Subcutaneous adipose tissue (tissue), 4 donors: ENCODE measurements around the gene SLC33A1. TPM values are rescaled to one million over a fixed set of nuclear protein-coding genes. Genes with fewer than 3 reads are reported as not detected.

Experiments
- total RNA-seq, 4 donors: library from RNA; depleted of rRNA; stranded (reverse); fragments of >200 nt; gene quantifications; one replicate each; pipeline ENCODE4 v1.1.0, GENCODE V29; 2016
- TF ChIP-seq, protein P1 (sequence below): fragments of 450-650 bp; IDR thresholded peaks from one replicate; pipeline ENCODE4 v1.5.1; 2016; ENCODE audit warnings: low read depth, mild to moderate bottlenecking, control low read depth, antibody characterized with exemption, moderate library complexity

Gene SLC33A1
- total RNA-seq, 4 donors from 2014 or later: 17.0 to 33.4 (median 23.8) TPM

DNA sequence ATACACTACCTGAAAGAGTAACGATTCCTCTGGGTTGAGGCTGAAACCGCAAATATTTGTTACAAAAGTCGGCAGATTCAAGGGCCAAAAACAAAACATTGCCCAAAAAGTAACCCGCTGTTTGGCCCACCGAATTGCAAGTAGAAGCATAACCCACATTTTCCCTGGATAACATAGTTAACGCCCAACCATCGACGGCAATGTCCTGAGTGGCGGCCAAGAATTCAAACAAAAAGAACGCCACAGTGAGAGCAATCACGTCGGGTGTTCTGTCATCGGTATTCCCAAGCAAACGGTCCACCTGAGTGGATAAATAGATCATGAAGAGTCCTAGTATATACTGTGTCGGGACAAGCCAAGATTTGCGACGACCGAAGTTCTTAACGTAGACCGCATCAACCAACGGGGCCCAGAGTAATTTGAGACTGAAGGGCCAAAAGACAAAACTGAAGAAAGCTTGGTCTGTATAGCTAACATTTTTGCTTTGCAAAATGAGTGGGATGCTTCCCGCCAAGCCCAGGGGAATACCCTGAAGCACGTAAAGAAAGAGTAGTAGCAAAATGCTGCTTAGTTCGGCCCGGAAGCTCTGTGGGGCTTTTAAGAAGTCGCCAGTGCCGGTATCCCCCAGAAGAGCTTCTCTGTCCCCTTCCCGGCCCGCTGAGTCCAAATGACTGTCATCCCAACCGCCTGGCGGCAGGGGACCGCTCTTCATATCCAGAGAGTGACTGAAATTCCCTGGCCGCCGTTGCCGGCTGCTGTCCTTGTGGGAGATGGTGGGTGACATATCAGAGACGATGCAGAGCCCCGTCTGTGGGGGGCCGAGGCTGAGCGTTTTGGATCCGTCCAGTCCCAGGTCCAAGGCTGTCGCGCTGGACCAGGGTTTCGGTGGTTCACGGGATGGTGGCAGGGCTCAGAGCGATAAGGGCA lies 750 bp downstream of the SLC33A1 start:
- TF ChIP-seq, protein P1, sequence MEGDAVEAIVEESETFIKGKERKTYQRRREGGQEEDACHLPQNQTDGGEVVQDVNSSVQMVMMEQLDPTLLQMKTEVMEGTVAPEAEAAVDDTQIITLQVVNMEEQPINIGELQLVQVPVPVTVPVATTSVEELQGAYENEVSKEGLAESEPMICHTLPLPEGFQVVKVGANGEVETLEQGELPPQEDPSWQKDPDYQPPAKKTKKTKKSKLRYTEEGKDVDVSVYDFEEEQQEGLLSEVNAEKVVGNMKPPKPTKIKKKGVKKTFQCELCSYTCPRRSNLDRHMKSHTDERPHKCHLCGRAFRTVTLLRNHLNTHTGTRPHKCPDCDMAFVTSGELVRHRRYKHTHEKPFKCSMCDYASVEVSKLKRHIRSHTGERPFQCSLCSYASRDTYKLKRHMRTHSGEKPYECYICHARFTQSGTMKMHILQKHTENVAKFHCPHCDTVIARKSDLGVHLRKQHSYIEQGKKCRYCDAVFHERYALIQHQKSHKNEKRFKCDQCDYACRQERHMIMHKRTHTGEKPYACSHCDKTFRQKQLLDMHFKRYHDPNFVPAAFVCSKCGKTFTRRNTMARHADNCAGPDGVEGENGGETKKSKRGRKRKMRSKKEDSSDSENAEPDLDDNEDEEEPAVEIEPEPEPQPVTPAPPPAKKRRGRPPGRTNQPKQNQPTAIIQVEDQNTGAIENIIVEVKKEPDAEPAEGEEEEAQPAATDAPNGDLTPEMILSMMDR: no peak

DNA sequence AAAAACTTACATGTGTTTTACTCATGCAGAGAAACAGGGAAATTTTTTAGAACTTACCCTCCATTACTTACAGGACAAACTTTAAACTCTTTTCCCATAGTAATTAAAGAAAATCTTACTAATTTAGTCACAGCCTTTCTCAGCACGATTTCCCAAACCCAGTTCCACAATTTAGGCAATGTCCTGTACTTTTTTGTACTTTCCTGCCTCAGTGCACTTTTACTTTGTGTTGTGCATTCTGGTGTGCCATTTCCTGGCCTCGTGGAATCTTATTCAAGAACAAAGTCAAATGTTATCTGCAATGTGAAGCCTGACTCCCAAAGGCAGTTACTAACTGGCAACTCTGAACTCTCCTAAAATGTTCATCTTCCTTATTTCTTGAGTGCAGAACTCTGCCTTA lies 1.9 kb downstream of the SLC33A1 start:
- TF ChIP-seq, protein P1: no peak

GRCh38 chr3:155847993-155848392 lies 6.2 kb downstream of the SLC33A1 start:
- TF ChIP-seq, protein P1: no peak

DNA sequence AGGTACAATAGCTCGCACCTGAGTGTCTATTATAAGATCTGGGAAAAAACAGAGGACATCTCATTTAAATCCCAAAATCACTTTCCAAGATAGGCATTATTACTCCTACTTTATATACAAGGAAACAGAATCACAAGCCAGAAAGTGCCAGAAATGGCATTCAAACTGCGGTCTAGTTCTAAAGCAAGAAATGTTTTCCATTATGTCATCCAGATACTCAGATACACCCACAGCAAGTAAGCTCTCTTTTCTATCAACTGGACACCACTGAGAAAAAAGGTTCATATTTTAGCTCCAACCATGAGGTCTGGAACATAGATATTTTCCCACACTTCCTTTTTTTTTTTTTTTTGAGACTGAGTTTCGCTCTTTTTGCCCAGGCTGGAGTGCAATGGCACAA lies 8.1 kb downstream of the SLC33A1 start:
- TF ChIP-seq, protein P1: no peak

DNA sequence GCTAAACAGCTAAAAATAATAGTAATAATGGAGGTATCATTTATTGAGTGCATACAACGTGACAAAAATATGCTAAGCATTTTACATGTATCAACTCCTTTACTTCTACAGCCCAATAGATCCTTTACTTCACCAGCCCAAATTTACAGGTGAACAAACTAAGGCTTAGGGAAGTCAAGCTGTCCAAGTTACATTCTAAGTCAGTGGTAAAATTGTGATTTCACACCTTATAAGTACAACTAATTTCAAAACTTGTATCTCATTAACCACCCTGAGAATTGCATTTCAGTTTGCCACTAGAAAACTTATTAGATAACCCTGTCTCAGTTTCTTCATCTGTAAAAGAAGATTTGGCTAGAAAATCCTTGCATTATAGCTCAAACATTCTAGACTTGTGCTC lies 10.7 kb downstream of the SLC33A1 start:
- TF ChIP-seq, protein P1: no peak

DNA sequence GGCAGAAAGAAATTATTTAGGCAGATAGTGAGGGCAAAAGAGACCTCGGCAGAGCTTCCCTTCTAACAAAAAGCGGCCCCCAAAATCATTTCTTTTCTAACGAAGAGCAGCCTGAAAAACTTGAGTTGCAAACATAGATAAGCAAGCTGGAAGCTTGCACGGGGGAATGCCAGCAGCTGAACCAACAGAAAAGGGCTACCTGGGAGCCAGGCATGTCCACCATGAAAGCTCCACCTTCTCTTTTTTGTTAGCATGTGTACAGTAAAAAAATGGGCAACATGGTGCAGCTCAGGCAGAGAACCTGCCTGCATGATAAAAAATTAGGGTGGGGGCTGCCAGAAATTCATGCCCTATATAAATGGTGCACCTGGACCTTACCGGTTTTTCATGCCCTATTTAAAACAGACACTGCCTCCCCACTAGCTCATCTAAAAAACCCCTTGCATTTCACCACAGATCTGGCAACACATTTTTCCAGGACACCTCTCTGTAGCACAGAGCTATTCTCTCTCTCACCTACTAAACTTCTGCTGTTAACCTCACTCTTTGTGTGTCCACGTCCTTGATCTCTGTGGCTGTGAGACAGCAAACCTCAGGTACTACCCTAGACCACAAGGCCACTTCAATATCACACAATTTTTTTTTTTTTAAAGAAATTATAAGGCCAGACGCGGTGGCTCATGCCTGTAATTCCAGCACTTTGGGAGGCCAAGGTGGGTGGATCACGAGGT lies 18.7 kb downstream of the SLC33A1 start:
- TF ChIP-seq, protein P1: no peak

- TF ChIP-seq, protein P1: no peak
These were observed 39.1 kb downstream of the SLC33A1 start for GRCh38 chr3:155815030-155815545.
